NCI-H460 (cell line): ENCODE data around the gene C11orf42. TPM values are rescaled to one million over a fixed set of nuclear protein-coding genes. Genes with fewer than 3 reads are reported as not detected.
A peak's percentile ranks its signal among the peaks of the same experiment; 100 is the strongest.
"Not testable (repeated sequence)": the region's sequence is repeated elsewhere in the genome, so short reads cannot be mapped to it uniquely, and the experiment has no call there.

Experiments
- DNase-seq: peaks from one replicate; pipeline ENCODE4 v3.0.0-alpha.2; 2016; ENCODE audit warnings: low read depth; ENCODE audit errors: extremely low read depth
- total RNA-seq: library from RNA; depleted of rRNA; stranded (reverse); fragments of >200 nt; shearing (Covaris generic); gene quantifications from 2 replicates; pipeline ENCODE4 v1.2.3, GENCODE V29; 2014

C11orf42 gene
- total RNA-seq, 1 experiment from 2014 or later, result not detected

- no peak for DNase-seq
These were observed 12.4 kb downstream of the C11orf42 start for GRCh38 chr11:6217722-6218121.

DNA sequence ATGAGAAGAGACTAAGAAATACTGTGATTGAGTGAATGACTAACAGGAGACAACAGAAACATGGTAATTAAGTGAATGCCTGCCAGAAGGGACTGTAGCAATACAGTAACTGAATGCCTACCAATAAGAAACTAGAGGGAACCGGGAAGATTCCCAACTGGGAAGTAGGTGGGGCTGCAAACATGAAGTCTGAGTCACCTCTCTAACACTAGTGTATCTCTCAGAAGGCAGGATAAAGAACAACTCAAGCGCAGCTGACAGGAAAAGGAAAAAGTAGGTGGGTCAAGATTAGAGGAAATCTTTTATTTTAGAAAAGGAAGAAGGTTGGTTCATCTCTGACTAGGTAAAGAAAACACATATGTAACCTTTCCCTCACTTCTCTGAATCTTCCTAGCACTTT is 14.0 kb downstream of the C11orf42 start:
- DNase-seq, result no peak

GRCh38 chr11:6223854-6224253 is 18.5 kb downstream of the C11orf42 start:
- no peak for DNase-seq

GRCh38 chr11:6224421-6224820 is 19.1 kb downstream of the C11orf42 start:
- DNase-seq, result no peak

- DNase-seq, result no peak
These were observed 19.7 kb downstream of the C11orf42 start for GRCh38 chr11:6225024-6225423.

GRCh38 chr11:6225896-6226295 is 20.5 kb downstream of the C11orf42 start:
- no peak for DNase-seq

GRCh38 chr11:6228520-6228919 is 23.2 kb downstream of the C11orf42 start:
- no peak for DNase-seq

GRCh38 chr11:6229911-6230310 is 24.6 kb downstream of the C11orf42 start:
- no peak for DNase-seq

DNA sequence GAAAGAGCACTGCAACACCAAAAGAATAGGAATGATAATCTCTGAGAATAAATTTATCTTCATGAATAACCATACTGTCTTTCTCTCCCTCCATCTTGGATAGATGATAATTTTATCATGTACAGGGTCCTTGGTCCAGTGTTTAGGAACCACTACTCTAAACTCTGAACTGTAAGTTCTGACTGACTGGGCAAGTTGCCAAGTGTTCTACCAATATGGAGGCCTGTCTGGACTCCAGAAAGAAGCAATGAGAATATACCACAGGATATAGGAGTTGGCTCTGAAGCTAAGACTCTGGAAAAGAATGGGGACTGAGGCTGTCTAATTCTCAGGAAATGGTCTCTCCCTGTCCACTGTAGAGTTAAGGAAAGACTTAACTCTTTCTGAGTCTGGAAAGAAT is 27.5 kb downstream of the C11orf42 start:
- DNase-seq, result no peak

DNA sequence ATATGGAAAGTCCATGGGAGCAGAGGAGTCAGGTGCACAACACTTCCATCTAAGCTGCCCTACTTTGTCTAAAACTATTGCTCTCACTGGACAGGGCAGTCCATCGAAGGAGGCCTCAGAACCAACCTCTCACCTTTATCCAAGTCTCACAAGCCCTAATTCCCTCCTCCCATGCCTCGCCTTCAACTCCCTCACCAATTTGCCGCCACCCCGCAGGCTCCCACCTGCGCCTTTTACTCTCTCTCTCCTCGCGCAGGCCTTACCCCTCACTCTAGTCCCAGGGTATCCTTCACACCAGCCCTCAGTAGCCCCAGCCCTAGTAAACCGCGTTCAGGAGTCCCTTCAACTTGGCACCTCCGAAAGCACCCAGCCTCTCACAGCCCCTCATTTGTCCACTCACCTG is 28.6 kb downstream of the C11orf42 start:
- no peak for DNase-seq

DNA sequence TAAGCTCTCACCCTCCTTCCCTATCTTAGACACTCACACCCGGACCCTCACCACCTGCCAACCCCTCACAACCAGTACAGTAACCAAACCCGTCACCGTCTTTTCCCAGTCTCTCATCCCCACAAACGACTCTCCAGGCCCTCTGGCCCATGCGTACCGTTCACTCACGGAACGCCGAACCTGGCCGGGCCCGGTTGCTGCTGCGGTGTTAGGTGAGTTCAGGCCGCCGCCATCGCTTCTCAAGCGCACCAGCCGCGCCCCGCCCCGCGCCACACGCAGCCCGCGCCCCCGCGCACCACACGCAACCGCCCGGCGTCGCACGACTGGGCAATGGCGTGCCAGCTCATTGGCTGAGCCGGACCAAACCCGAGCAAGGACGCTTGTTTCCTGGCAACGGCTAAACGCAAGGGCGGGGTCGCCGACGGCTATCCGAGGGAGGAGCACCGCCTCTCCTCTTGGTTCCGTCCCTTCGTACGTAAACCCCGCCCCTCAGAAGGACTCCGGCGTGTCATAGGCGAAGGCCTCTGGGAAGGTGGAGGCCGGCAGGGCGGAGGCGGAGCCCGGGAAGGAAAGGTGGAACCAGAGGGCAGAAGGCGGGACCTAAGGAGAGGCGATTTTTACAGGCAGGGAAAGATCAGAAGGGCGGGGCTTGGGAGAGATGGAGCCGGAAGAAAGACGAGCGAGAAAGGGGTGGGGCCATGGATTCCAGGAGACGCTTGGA is 29.2 kb downstream of the C11orf42 start, which contains the start of gene FHIP1B:
Gene FHIP1B (minus strand): TSS at position 250 of the 721 bp plus-strand sequence. CDS start 10,120 bp downstream, outside the sequence.
- DNase-seq, result peak; percentile 98

DNA sequence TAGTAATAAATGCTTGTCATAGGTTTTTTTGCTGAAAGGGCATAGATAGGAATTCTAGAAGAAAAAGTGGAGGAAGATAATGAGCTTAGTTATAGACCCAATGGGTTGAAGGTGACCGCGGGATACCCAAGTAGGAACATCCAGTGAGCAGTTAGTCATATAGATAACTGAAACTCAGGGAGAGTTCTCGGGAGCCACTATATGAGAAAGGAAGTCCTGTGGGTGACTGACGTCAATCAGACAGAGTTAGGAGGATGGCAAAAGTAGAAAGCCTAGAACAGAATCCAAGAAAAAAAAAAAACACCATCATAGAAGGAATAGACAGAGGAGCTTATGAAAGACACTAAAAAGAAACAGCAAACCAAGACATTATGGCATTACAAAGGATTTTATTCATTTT is 31.9 kb downstream of the C11orf42 start:
- DNase-seq, result no peak

- no peak for DNase-seq
These were observed 32.5 kb downstream of the C11orf42 start for GRCh38 chr11:6237761-6238302.

GRCh38 chr11:6238902-6239301 is 33.5 kb downstream of the C11orf42 start, which contains the start of gene CNGA4:
Gene CNGA4 (plus strand): TSS chr11:6239089. CDS start chr11:6239207, 118 bp downstream.
- no peak for DNase-seq

DNA sequence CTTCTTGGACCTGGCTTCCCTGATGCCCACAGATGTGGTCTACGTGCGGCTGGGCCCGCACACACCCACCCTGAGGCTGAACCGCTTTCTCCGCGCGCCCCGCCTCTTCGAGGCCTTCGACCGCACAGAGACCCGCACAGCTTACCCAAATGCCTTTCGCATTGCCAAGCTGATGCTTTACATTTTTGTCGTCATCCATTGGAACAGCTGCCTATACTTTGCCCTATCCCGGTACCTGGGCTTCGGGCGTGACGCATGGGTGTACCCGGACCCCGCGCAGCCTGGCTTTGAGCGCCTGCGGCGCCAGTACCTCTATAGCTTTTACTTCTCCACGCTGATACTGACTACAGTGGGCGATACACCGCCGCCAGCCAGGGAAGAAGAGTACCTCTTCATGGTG is 34.8 kb downstream of the C11orf42 start:
- no peak for DNase-seq

DNA sequence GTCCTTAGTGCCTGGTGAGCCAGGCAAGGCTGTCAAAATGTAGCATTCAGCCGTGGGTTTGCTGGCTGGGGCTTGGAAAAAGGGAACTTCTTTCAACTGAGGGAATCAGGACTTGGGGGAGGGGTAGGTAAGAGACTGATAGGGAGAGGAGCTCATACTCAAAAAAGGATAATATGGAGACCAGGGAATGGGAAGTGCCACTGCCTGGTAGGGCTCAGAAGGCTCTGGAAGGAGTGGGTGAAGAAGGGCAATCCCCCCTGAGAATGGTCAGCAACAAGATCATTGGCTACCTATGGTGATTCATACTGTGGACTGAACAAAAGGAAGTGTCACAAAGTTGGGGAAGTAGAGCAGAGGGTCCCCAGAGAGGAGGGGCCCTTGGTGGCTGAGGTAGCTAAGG is 35.4 kb downstream of the C11orf42 start:
- DNase-seq, result no peak

- DNase-seq, result no peak
These were observed 36.0 kb downstream of the C11orf42 start for GRCh38 chr11:6241316-6241715.

GRCh38 chr11:6245536-6245935 is 40.2 kb downstream of the C11orf42 start:
- DNase-seq, result no peak

- no peak for DNase-seq
These were observed 42.9 kb downstream of the C11orf42 start for GRCh38 chr11:6248248-6248647.

GRCh38 chr11:6248897-6249296 is 43.5 kb downstream of the C11orf42 start:
- DNase-seq, result not testable (repeated sequence)

GRCh38 chr11:6249770-6250555 is 44.6 kb downstream of the C11orf42 start:
- DNase-seq, result no peak
